HepG2 (cell line): Measurements from ENCODE around the gene FAF1.

Experiments
- BHLHE40 ChIP-seq: IDR thresholded peaks from 2 replicates; pipeline ENCODE4 v1.6.1; 2011; ENCODE audit warnings: low read length, improper control_type of control experiment
- CHD2 ChIP-seq: IDR thresholded peaks from 2 replicates; pipeline ENCODE4 v1.6.1; 2011; ENCODE audit warnings: low read depth, low read length, improper control_type of control experiment
- JUND ChIP-seq: sonication (generic); formaldehyde crosslinking; IDR thresholded peaks from 2 replicates; pipeline ENCODE4 v1.8.0; 2022; ENCODE audit warnings: mild to moderate bottlenecking, missing genetic modification reagents
- POLR2A ChIP-seq, 2 experiments: IDR thresholded peaks; 2 replicates each; pipeline ENCODE4 v1.6.1; 2011; ENCODE audit warnings: low read depth in 2 of 2, low read length in 2 of 2, mild to moderate bottlenecking in 1 of 2, moderate library complexity in 1 of 2; ENCODE audit not compliant: insufficient read depth in 1 of 2
- RBM22 ChIP-seq: fragments of 200-400 bp; formaldehyde crosslinking; optimal IDR thresholded peaks from 2 replicates; pipeline ENCODE3; 2017; ENCODE audit warnings: mild to moderate bottlenecking, low read length, moderate library complexity
- RELA ChIP-seq: sonication (generic); formaldehyde crosslinking; IDR thresholded peaks from 2 replicates; pipeline ENCODE4 v1.4.0; 2020; ENCODE audit warnings: missing genetic modification reagents
- SATB2 ChIP-seq: sonication (generic); formaldehyde crosslinking; IDR thresholded peaks from 2 replicates; pipeline ENCODE4 v1.5.0; 2020; ENCODE audit warnings: missing genetic modification reagents
- ZNF274 ChIP-seq: sonication (generic); formaldehyde crosslinking; IDR thresholded peaks from 2 replicates; pipeline ENCODE4 v1.5.1; 2020; ENCODE audit warnings: mild to moderate bottlenecking, missing genetic modification reagents
- TF ChIP-seq, protein P1 (sequence below): sonication (generic); formaldehyde crosslinking; IDR thresholded peaks from 2 replicates; pipeline ENCODE4 v1.5.0; 2020; ENCODE audit warnings: mild to moderate bottlenecking, missing genetic modification reagents, moderate library complexity
- TF ChIP-seq, protein P2 (sequence below): IDR thresholded peaks from 2 replicates; pipeline ENCODE4 v1.6.1; 2016; ENCODE audit warnings: missing compliant biosample characterization, missing genetic modification reagents, borderline replicate concordance
- TF ChIP-seq, protein P3 (sequence below): sonication (generic); formaldehyde crosslinking; IDR thresholded peaks from 2 replicates; pipeline ENCODE4 v1.8.0; 2022; ENCODE audit warnings: mild to moderate bottlenecking, missing genetic modification reagents, borderline replicate concordance

DNA sequence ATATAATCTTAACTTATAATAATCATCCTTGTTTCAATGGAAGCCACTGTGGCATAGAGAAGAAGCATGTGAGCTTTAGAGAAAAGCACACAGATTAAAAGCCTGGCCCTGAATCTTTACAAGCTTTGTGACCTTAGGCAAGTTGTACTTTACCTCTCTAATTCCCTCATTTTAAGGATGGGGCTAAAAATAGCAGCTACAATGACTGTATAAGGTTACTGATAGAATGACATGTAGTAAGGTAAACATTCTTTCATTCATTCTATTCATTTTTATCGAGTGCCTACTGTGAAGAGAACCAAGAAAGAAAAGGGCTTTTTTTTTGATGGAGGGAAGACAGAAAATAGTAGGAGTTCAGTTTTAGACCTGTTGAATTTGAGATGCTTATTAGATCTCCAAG lies 35.6 kb upstream of the FAF1 start:
- TF ChIP-seq ZNF274 = no peak
- TF ChIP-seq RBM22 = no peak
- TF ChIP-seq, protein P1, sequence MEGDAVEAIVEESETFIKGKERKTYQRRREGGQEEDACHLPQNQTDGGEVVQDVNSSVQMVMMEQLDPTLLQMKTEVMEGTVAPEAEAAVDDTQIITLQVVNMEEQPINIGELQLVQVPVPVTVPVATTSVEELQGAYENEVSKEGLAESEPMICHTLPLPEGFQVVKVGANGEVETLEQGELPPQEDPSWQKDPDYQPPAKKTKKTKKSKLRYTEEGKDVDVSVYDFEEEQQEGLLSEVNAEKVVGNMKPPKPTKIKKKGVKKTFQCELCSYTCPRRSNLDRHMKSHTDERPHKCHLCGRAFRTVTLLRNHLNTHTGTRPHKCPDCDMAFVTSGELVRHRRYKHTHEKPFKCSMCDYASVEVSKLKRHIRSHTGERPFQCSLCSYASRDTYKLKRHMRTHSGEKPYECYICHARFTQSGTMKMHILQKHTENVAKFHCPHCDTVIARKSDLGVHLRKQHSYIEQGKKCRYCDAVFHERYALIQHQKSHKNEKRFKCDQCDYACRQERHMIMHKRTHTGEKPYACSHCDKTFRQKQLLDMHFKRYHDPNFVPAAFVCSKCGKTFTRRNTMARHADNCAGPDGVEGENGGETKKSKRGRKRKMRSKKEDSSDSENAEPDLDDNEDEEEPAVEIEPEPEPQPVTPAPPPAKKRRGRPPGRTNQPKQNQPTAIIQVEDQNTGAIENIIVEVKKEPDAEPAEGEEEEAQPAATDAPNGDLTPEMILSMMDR = no peak
- TF ChIP-seq BHLHE40 = no peak
- TF ChIP-seq, protein P2, sequence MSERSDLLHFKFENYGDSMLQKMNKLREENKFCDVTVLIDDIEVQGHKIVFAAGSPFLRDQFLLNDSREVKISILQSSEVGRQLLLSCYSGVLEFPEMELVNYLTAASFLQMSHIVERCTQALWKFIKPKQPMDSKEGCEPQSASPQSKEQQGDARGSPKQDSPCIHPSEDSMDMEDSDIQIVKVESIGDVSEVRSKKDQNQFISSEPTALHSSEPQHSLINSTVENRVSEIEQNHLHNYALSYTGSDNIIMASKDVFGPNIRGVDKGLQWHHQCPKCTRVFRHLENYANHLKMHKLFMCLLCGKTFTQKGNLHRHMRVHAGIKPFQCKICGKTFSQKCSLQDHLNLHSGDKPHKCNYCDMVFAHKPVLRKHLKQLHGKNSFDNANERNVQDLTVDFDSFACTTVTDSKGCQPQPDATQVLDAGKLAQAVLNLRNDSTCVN = no peak
- TF ChIP-seq, protein P3, sequence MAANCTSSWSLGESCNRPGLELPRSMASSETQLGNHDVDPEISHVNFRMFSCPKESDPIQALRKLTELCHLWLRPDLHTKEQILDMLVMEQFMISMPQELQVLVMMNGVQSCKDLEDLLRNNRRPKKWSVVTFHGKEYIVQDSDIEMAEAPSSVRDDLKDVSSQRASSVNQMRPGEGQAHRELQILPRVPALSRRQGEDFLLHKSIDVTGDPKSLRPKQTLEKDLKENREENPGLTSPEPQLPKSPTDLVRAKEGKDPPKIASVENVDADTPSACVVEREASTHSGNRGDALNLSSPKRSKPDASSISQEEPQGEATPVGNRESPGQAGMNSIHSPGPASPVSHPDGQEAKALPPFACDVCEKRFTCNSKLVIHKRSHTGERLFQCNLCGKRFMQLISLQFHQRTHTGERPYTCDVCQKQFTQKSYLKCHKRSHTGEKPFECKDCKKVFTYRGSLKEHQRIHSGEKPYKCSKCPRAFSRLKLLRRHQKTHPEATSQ (CRISPR knock-in tag) = no peak
- no peak for TF ChIP-seq SATB2 (CRISPR knock-in tag)
- TF ChIP-seq CHD2 = no peak
- no peak for TF ChIP-seq RELA (CRISPR knock-in tag)
- no peak for TF ChIP-seq JUND (CRISPR knock-in tag)
- TF ChIP-seq POLR2A (IDR thresholded peaks at IDR 0.05; ENCODE audit: insufficient read depth in 1 of 2, low read depth in 2 of 2, low read length in 2 of 2) = no peak
